K562 (cell line): Measurements from ENCODE around the gene HTR4. TPM values are rescaled to one million over a fixed set of nuclear protein-coding genes. Genes with fewer than 3 reads are reported as not detected.

Experiments
- CHAMP1 ChIP-seq: fragments of 450-650 bp; IDR thresholded peaks from 2 replicates; pipeline ENCODE4 v1.6.1; 2016; ENCODE audit warnings: mild to moderate bottlenecking
- DPF2 ChIP-seq: fragments of 450-650 bp; IDR thresholded peaks from 2 replicates; pipeline ENCODE4 v1.6.1; 2016
- EGR1 ChIP-seq: fragments of 450-650 bp; conservative IDR thresholded peaks from 2 replicates; pipeline ENCODE4 v1.6.1; 2017; ENCODE audit warnings: mild to moderate bottlenecking
- FOXJ2 ChIP-seq: fragments of 200-800 bp; sonication (Bioruptor generic); IDR thresholded peaks from 2 replicates; pipeline ENCODE4 v1.6.1; 2016; ENCODE audit warnings: missing genetic modification characterization, missing compliant biosample characterization
- KDM2B ChIP-seq: fragments of 250-450 bp; sonication (Bioruptor Pico); IDR thresholded peaks from 2 replicates; pipeline ENCODE4 v1.8.0; 2021; ENCODE audit warnings: mild to moderate bottlenecking, moderate library complexity
- KLF16 ChIP-seq: IDR thresholded peaks from 2 replicates; pipeline ENCODE4 v1.6.1; 2016; ENCODE audit warnings: antibody characterized with exemption
- PBX2 ChIP-seq, 2 experiments: IDR thresholded peaks in 1 of 2; conservative IDR thresholded peaks in 1 of 2; 2 replicates each; pipeline ENCODE4 v1.6.1; 2016; ENCODE audit warnings: low read depth in 2 of 2, mild to moderate bottlenecking in 1 of 2, missing compliant biosample characterization in 1 of 2, missing genetic modification characterization in 1 of 2, moderate library complexity in 1 of 2
- POLR2A ChIP-seq: fragments of 450-650 bp; conservative IDR thresholded peaks from 2 replicates; pipeline ENCODE4 v1.6.1; 2016
- PTTG1 ChIP-seq: fragments of 450-650 bp; IDR thresholded peaks from 2 replicates; pipeline ENCODE4 v1.6.1; 2016; ENCODE audit warnings: low read depth, mild to moderate bottlenecking, missing genetic modification characterization, missing compliant biosample characterization
- SMARCA5 ChIP-seq: fragments of 450-650 bp; IDR thresholded peaks from 2 replicates; pipeline ENCODE4 v1.6.1; 2016
- SRSF1 ChIP-seq: fragments of 200-400 bp; formaldehyde crosslinking; IDR thresholded peaks from 2 replicates; pipeline ENCODE4 v1.6.1; 2017; ENCODE audit warnings: mild to moderate bottlenecking, low read depth, low read length, moderate library complexity
- TAF1 ChIP-seq: IDR thresholded peaks from 2 replicates; pipeline ENCODE4 v1.6.1; 2011; ENCODE audit warnings: mild to moderate bottlenecking, low read length, moderate library complexity; ENCODE audit not compliant: insufficient read depth, control insufficient read depth, severe bottlenecking; ENCODE audit errors: extremely low read depth
- TCF3 ChIP-seq: sonication (generic); formaldehyde crosslinking; IDR thresholded peaks from 2 replicates; pipeline ENCODE4 v1.4.0; 2020; ENCODE audit warnings: mild to moderate bottlenecking, missing genetic modification reagents
- UBTF ChIP-seq, 2 experiments: IDR thresholded peaks; 2 replicates each; pipeline ENCODE4 v1.6.1; 2012; ENCODE audit warnings: improper control_type of control experiment in 2 of 2, low read depth in 2 of 2, low read length in 2 of 2, borderline replicate concordance in 1 of 2
- ZFP30 ChIP-seq: fragments of 250-450 bp; sonication (Bioruptor Pico); IDR thresholded peaks from 2 replicates; pipeline ENCODE4 v1.8.0; 2022; ENCODE audit warnings: moderate library complexity, mild to moderate bottlenecking, inconsistent platforms, borderline replicate concordance
- ZNF282 ChIP-seq: sonication (generic); formaldehyde crosslinking; IDR thresholded peaks from 2 replicates; pipeline ENCODE4 v1.8.1; 2023; ENCODE audit warnings: missing genetic modification reagents
- polyA plus RNA-seq, 8 experiments: library from polyadenylated mRNA; depleted of rRNA in 4 of 8; stranded (reverse) in 5 of 8; unstranded in 3 of 8; fragments of >200 nt; fragmentation: Nextera tagmentation in 2 of 8; fragmentation: Illumina TruSeq in 1 of 8; extraction: Ambion mirVana in 2 of 8; extraction: Trizol in 1 of 8; gene quantifications; 2 replicates each; pipeline versions ENCODE4 v1.2.1 to v1.2.3, GENCODE V29; 2011 to 2014; ENCODE audit warnings: inconsistent platforms in 1 of 8, missing spikeins in 1 of 8
- total RNA-seq, 7 experiments: library from RNA; depleted of rRNA in 6 of 7; stranded (reverse); fragments of >200 nt in 6 of 7; fragmentation: Illumina TruSeq in 2 of 7; extraction: Trizol in 2 of 7; gene quantifications; 2 replicates each; pipeline versions ENCODE4 v1.2.1 to v1.2.3, GENCODE V29; 2011 to 2021; ENCODE audit warnings: low replicate concordance in 1 of 7
- TF ChIP-seq, protein P1 (sequence below): fragments of 250-450 bp; sonication (Bioruptor Pico); IDR thresholded peaks from 2 replicates; pipeline ENCODE4 v1.4.0; 2020
- TF ChIP-seq, protein P2 (sequence below): IDR thresholded peaks from 2 replicates; pipeline ENCODE4 v1.6.1; 2014; ENCODE audit warnings: antibody characterized with exemption

Gene HTR4
- total and polyA plus RNA-seq, 9 of the 15 experiments (the other 6 are each of a cell fraction or from before 2014, with no cell fraction given) = 0.13 TPM; not detected in 8

DNA sequence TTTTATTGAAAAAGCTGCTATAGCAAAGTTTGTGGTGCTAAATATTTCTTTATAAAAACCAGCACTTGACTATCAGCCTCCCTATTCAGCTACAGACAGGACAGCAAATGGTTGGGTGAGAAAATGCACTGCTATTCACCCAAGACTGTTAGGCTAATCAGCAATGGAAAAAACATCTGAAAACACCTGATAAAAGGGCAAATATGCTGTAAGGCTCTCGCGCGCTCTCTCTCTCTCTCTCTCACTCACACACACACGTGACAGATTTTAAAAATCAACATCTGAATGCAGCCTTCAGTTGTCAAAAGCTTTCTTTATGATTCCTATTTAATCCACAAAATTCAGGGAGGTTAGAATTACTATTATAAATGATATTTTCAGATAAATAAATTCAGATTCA, 80.2 kb downstream of the HTR4 start (continued):
- TF ChIP-seq PTTG1 (tag) = no peak
- peak; percentile 80 for TF ChIP-seq TCF3 (CRISPR knock-in tag)
- no peak for TF ChIP-seq ZNF282
- TF ChIP-seq, protein P1, sequence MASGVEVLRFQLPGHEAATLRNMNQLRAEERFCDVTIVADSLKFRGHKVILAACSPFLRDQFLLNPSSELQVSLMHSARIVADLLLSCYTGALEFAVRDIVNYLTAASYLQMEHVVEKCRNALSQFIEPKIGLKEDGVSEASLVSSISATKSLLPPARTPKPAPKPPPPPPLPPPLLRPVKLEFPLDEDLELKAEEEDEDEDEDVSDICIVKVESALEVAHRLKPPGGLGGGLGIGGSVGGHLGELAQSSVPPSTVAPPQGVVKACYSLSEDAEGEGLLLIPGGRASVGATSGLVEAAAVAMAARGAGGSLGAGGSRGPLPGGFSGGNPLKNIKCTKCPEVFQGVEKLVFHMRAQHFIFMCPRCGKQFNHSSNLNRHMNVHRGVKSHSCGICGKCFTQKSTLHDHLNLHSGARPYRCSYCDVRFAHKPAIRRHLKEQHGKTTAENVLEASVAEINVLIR (CRISPR knock-in tag) = no peak
- no peak for TF ChIP-seq ZFP30 (CRISPR knock-in tag)
- no peak for TF ChIP-seq POLR2A
- no peak for TF ChIP-seq SMARCA5
- TF ChIP-seq, protein P2, sequence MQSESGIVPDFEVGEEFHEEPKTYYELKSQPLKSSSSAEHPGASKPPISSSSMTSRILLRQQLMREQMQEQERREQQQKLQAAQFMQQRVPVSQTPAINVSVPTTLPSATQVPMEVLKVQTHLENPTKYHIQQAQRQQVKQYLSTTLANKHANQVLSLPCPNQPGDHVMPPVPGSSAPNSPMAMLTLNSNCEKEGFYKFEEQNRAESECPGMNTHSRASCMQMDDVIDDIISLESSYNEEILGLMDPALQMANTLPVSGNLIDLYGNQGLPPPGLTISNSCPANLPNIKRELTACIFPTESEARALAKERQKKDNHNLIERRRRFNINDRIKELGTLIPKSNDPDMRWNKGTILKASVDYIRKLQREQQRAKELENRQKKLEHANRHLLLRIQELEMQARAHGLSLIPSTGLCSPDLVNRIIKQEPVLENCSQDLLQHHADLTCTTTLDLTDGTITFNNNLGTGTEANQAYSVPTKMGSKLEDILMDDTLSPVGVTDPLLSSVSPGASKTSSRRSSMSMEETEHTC = peak; percentile 52; the same call in 1 of the 2 replicates
- TF ChIP-seq FOXJ2 = no peak
- TF ChIP-seq KLF16 = no peak
- no peak for TF ChIP-seq EGR1
- no peak for TF ChIP-seq PBX2 (CRISPR knock-in tag; IDR thresholded peaks at IDR 0.05; ENCODE audit: low read depth)
- TF ChIP-seq PBX2 (tag; conservative IDR thresholded peaks at IDR 0.05; ENCODE audit: low read depth) = no peak
- no peak for TF ChIP-seq SRSF1
- TF ChIP-seq TAF1 = no peak
- TF ChIP-seq KDM2B (CRISPR knock-in tag) = no peak
- 0 out of 2 replicates have a peak, but pooled peaks have one; percentile 25 for TF ChIP-seq CHAMP1
- TF ChIP-seq UBTF (IDR thresholded peaks at IDR 0.05; ENCODE audit: borderline replicate concordance in 1 of 2, low read depth in 2 of 2, low read length in 2 of 2) = no peak
- peak; percentile 75 for TF ChIP-seq DPF2
